ENCODE results near the gene IPO9.

The IPO9 gene

GRCh38 chr1:201807958-201808632 lies 20.9 kb upstream of the IPO9 start:
- Histone ChIP-seq H3K4me3 (ENCODE audit: low read depth in 1 of 5, low read length in 5 of 5) (no peak overlapping the region), H3K4me1 (ENCODE audit: control insufficient read depth in 5 of 5, insufficient read depth in 5 of 5, low read length in 5 of 5) (no peaks in the 10 kb centered on the region), H3K9me3 (ENCODE audit: control insufficient read depth in 5 of 5, low read length in 5 of 5) (no peaks in the 10 kb centered on the region), H3K9ac (ENCODE audit: low read length in 5 of 5) (no peak overlapping the region), H3K27me3 (ENCODE audit: control insufficient read depth in 5 of 5, insufficient read depth in 4 of 5, low read length in 5 of 5) (no peaks in the 10 kb centered on the region), H3K36me3 (ENCODE audit: control insufficient read depth in 5 of 5, insufficient read depth in 5 of 5, low read length in 5 of 5) (peaks cover 49 to 100% (median 100%) of the 10 kb centered on the region in 5 donors), H3K27ac (ENCODE audit: low read depth, low read length) (no peak overlapping the region)

- Histone ChIP-seq H3K27me3 (ENCODE audit: control insufficient read depth in 5 of 5, insufficient read depth in 4 of 5, low read length in 5 of 5) (no peaks in the 10 kb centered on the region), H3K36me3 (ENCODE audit: control insufficient read depth in 5 of 5, insufficient read depth in 5 of 5, low read length in 5 of 5) (peaks cover 48 to 100% (median 99%) of the 10 kb centered on the region in 5 donors), H3K9me3 (ENCODE audit: control insufficient read depth in 5 of 5, low read length in 5 of 5) (no peaks in the 10 kb centered on the region), H3K4me1 (ENCODE audit: control insufficient read depth in 5 of 5, insufficient read depth in 5 of 5, low read length in 5 of 5) (no peaks in the 10 kb centered on the region), H3K4me3 (ENCODE audit: low read depth in 1 of 5, low read length in 5 of 5) (no peak overlapping the region), H3K9ac (ENCODE audit: low read length in 5 of 5) (no peak overlapping the region), H3K27ac (ENCODE audit: low read depth, low read length) (no peak overlapping the region)
These were observed 20.3 kb upstream of the IPO9 start for GRCh38 chr1:201808633-201808990.

- H3K27ac ChIP-seq (ENCODE audit: low read depth, low read length): no peak overlapping the region
- H3K27me3 ChIP-seq (ENCODE audit: control insufficient read depth in 5 of 5, insufficient read depth in 4 of 5, low read length in 5 of 5): no peaks in the 10 kb centered on the region
- H3K9ac ChIP-seq (ENCODE audit: low read length in 5 of 5): no peak overlapping the region
- no peaks in the 10 kb centered on the region for H3K9me3 ChIP-seq (ENCODE audit: control insufficient read depth in 5 of 5, low read length in 5 of 5)
- H3K36me3 ChIP-seq (ENCODE audit: control insufficient read depth in 5 of 5, insufficient read depth in 5 of 5, low read length in 5 of 5): peaks cover 39 to 96% (median 94%) of the 10 kb centered on the region in 5 donors
- no peaks in the 10 kb centered on the region for H3K4me1 ChIP-seq (ENCODE audit: control insufficient read depth in 5 of 5, insufficient read depth in 5 of 5, low read length in 5 of 5)
- no peak overlapping the region for H3K4me3 ChIP-seq (ENCODE audit: low read depth in 1 of 5, low read length in 5 of 5)
These were observed 19.1 kb upstream of the IPO9 start for GRCh38 chr1:201809876-201810275.

- no peaks in the 10 kb centered on the region for H3K9me3 ChIP-seq (ENCODE audit: control insufficient read depth in 5 of 5, low read length in 5 of 5)
- H3K27ac ChIP-seq (ENCODE audit: low read depth, low read length): no peak overlapping the region
- no peaks in the 10 kb centered on the region for H3K27me3 ChIP-seq (ENCODE audit: control insufficient read depth in 5 of 5, insufficient read depth in 4 of 5, low read length in 5 of 5)
- H3K36me3 ChIP-seq (ENCODE audit: control insufficient read depth in 5 of 5, insufficient read depth in 5 of 5, low read length in 5 of 5): peaks cover 36 to 95% (median 94%) of the 10 kb centered on the region in 5 donors
- no peak overlapping the region for H3K4me3 ChIP-seq (ENCODE audit: low read depth in 1 of 5, low read length in 5 of 5)
- H3K9ac ChIP-seq (ENCODE audit: low read length in 5 of 5): no peak overlapping the region
- H3K4me1 ChIP-seq (ENCODE audit: control insufficient read depth in 5 of 5, insufficient read depth in 5 of 5, low read length in 5 of 5): no peaks in the 10 kb centered on the region
These were observed 18.3 kb upstream of the IPO9 start for GRCh38 chr1:201810466-201811216.

- Histone ChIP-seq H3K36me3 (ENCODE audit: control insufficient read depth in 5 of 5, insufficient read depth in 5 of 5, low read length in 5 of 5) (peaks cover 36 to 93% (median 91%) of the 10 kb centered on the region in 5 donors), H3K9ac (ENCODE audit: low read length in 5 of 5) (no peak overlapping the region), H3K4me3 (ENCODE audit: low read depth in 1 of 5, low read length in 5 of 5) (no peak overlapping the region), H3K27ac (ENCODE audit: low read depth, low read length) (no peak overlapping the region), H3K4me1 (ENCODE audit: control insufficient read depth in 5 of 5, insufficient read depth in 5 of 5, low read length in 5 of 5) (no peaks in the 10 kb centered on the region), H3K9me3 (ENCODE audit: control insufficient read depth in 5 of 5, low read length in 5 of 5) (no peaks in the 10 kb centered on the region), H3K27me3 (ENCODE audit: control insufficient read depth in 5 of 5, insufficient read depth in 4 of 5, low read length in 5 of 5) (no peaks in the 10 kb centered on the region)
These were observed 15.7 kb upstream of the IPO9 start for GRCh38 chr1:201813226-201813625.

- Histone ChIP-seq H3K4me1 (ENCODE audit: control insufficient read depth in 5 of 5, insufficient read depth in 5 of 5, low read length in 5 of 5) (no peaks in the 10 kb centered on the region), H3K27ac (ENCODE audit: low read depth, low read length) (no peak overlapping the region), H3K36me3 (ENCODE audit: control insufficient read depth in 5 of 5, insufficient read depth in 5 of 5, low read length in 5 of 5) (peaks cover 30 to 93% (median 91%) of the 10 kb centered on the region in 5 donors), H3K4me3 (ENCODE audit: low read depth in 1 of 5, low read length in 5 of 5) (no peak overlapping the region), H3K9me3 (ENCODE audit: control insufficient read depth in 5 of 5, low read length in 5 of 5) (no peaks in the 10 kb centered on the region), H3K9ac (ENCODE audit: low read length in 5 of 5) (no peak overlapping the region), H3K27me3 (ENCODE audit: control insufficient read depth in 5 of 5, insufficient read depth in 4 of 5, low read length in 5 of 5) (no peaks in the 10 kb centered on the region)
These were observed 12.6 kb upstream of the IPO9 start for GRCh38 chr1:201816309-201816854.

- Histone ChIP-seq H3K9me3 (ENCODE audit: control insufficient read depth in 5 of 5, low read length in 5 of 5) (no peaks in the 10 kb centered on the region), H3K36me3 (ENCODE audit: control insufficient read depth in 5 of 5, insufficient read depth in 5 of 5, low read length in 5 of 5) (peaks cover 27 to 85% (median 79%) of the 10 kb centered on the region in 5 donors), H3K4me3 (ENCODE audit: low read depth in 1 of 5, low read length in 5 of 5) (no peak overlapping the region), H3K27ac (ENCODE audit: low read depth, low read length) (no peak overlapping the region), H3K4me1 (ENCODE audit: control insufficient read depth in 5 of 5, insufficient read depth in 5 of 5, low read length in 5 of 5) (no peaks in the 10 kb centered on the region), H3K9ac (ENCODE audit: low read length in 5 of 5) (no peak overlapping the region), H3K27me3 (ENCODE audit: control insufficient read depth in 5 of 5, insufficient read depth in 4 of 5, low read length in 5 of 5) (no peaks in the 10 kb centered on the region)
These were observed 9.8 kb upstream of the IPO9 start for GRCh38 chr1:201818971-201819750.

GRCh38 chr1:201820413-201820812 lies 8.5 kb upstream of the IPO9 start:
- Histone ChIP-seq H3K9ac (ENCODE audit: low read length in 5 of 5) (no peak overlapping the region), H3K4me1 (ENCODE audit: control insufficient read depth in 5 of 5, insufficient read depth in 5 of 5, low read length in 5 of 5) (no peaks in the 10 kb centered on the region), H3K4me3 (ENCODE audit: low read depth in 1 of 5, low read length in 5 of 5) (no peak overlapping the region), H3K36me3 (ENCODE audit: control insufficient read depth in 5 of 5, insufficient read depth in 5 of 5, low read length in 5 of 5) (peaks cover 22 to 78% (median 71%) of the 10 kb centered on the region in 5 donors), H3K27ac (ENCODE audit: low read depth, low read length) (no peak overlapping the region), H3K27me3 (ENCODE audit: control insufficient read depth in 5 of 5, insufficient read depth in 4 of 5, low read length in 5 of 5) (no peaks in the 10 kb centered on the region), H3K9me3 (ENCODE audit: control insufficient read depth in 5 of 5, low read length in 5 of 5) (no peaks in the 10 kb centered on the region)

- Histone ChIP-seq H3K4me3 (ENCODE audit: low read depth in 1 of 5, low read length in 5 of 5) (no peak overlapping the region), H3K4me1 (ENCODE audit: control insufficient read depth in 5 of 5, insufficient read depth in 5 of 5, low read length in 5 of 5) (peaks cover 2 to 24% (median 13%) of the 10 kb centered on the region in 5 donors), H3K27me3 (ENCODE audit: control insufficient read depth in 5 of 5, insufficient read depth in 4 of 5, low read length in 5 of 5) (no peaks in the 10 kb centered on the region), H3K9ac (ENCODE audit: low read length in 5 of 5) (no peak overlapping the region), H3K27ac (ENCODE audit: low read depth, low read length) (no peak overlapping the region), H3K36me3 (ENCODE audit: control insufficient read depth in 5 of 5, insufficient read depth in 5 of 5, low read length in 5 of 5) (peaks cover 8 to 33% (median 29%) of the 10 kb centered on the region in 5 donors), H3K9me3 (ENCODE audit: control insufficient read depth in 5 of 5, low read length in 5 of 5) (no peaks in the 10 kb centered on the region)
These were observed 3.7 kb upstream of the IPO9 start for GRCh38 chr1:201825245-201825644.

All from subcutaneous abdominal adipose tissue (tissue), 5 donors.